Ishikawa (cell line): ENCODE measurements around the gene GADD45B.

Source experiments
- CEBPB ChIP-seq: IDR thresholded peaks from 2 replicates; pipeline ENCODE4 v1.6.1; 2012
- CREB1 ChIP-seq: IDR thresholded peaks from 2 replicates; pipeline ENCODE4 v1.6.1; 2012; ENCODE audit warnings: low read depth
- EGR1 ChIP-seq: IDR thresholded peaks from 2 replicates; pipeline ENCODE4 v1.6.1; 2012
- EP300 ChIP-seq: IDR thresholded peaks from 2 replicates; pipeline ENCODE4 v1.6.1; 2012; ENCODE audit warnings: borderline replicate concordance
- FOXM1 ChIP-seq: IDR thresholded peaks from 2 replicates; pipeline ENCODE4 v1.6.1; 2012; ENCODE audit warnings: low read depth, borderline replicate concordance
- MAX ChIP-seq: IDR thresholded peaks from 2 replicates; pipeline ENCODE4 v1.6.1; 2012
- NFIC ChIP-seq: IDR thresholded peaks from 2 replicates; pipeline ENCODE4 v1.6.1; 2012
- RAD21 ChIP-seq: IDR thresholded peaks from 2 replicates; pipeline ENCODE4 v1.6.1; 2012; ENCODE audit warnings: low read depth
- REST ChIP-seq: IDR thresholded peaks from 2 replicates; pipeline ENCODE4 v1.6.1; 2012; ENCODE audit warnings: low read depth, mild to moderate bottlenecking
- TAF1 ChIP-seq: IDR thresholded peaks from 2 replicates; pipeline ENCODE4 v1.6.1; 2012; ENCODE audit warnings: low read depth, mild to moderate bottlenecking
- TCF12 ChIP-seq: IDR thresholded peaks from 2 replicates; pipeline ENCODE4 v1.6.1; 2012; ENCODE audit warnings: low read depth
- TEAD4 ChIP-seq: IDR thresholded peaks from 2 replicates; pipeline ENCODE4 v1.6.1; 2012
- USF1 ChIP-seq: IDR thresholded peaks from 2 replicates; pipeline ENCODE4 v1.6.1; 2012
- YY1 ChIP-seq: IDR thresholded peaks from 2 replicates; pipeline ENCODE4 v1.6.1; 2012; ENCODE audit warnings: low read depth
- ZBTB7A ChIP-seq: IDR thresholded peaks from 2 replicates; pipeline ENCODE4 v1.6.1; 2012; ENCODE audit warnings: low read depth

The GADD45B gene

GRCh38 chr19:2436926-2437325 lies 39.0 kb upstream of the GADD45B start:
- no peak for TF ChIP-seq RAD21
- TF ChIP-seq CREB1 = no peak
- no peak for TF ChIP-seq YY1

GRCh38 chr19:2438178-2438577 lies 37.7 kb upstream of the GADD45B start:
- TF ChIP-seq EGR1 = no peak

GRCh38 chr19:2440515-2440914 lies 35.4 kb upstream of the GADD45B start:
- TF ChIP-seq TEAD4 = no peak
- TF ChIP-seq TCF12 = no peak
- TF ChIP-seq ZBTB7A = no peak
- TF ChIP-seq EP300 = no peak
- TF ChIP-seq REST = no peak
- no peak for TF ChIP-seq CEBPB
- TF ChIP-seq MAX = no peak
- TF ChIP-seq NFIC = no peak
- TF ChIP-seq CREB1 = no peak
- TF ChIP-seq TAF1 = no peak
- TF ChIP-seq USF1 = no peak
- no peak for TF ChIP-seq EGR1
- no peak for TF ChIP-seq FOXM1
- no peak for TF ChIP-seq RAD21
- no peak for TF ChIP-seq YY1

GRCh38 chr19:2441096-2441752 lies 34.7 kb upstream of the GADD45B start:
- TF ChIP-seq EGR1 = no peak
- TF ChIP-seq TAF1 = no peak
- no peak for TF ChIP-seq TEAD4
- TF ChIP-seq NFIC = no peak
- no peak for TF ChIP-seq CREB1
- TF ChIP-seq EP300 = no peak
- TF ChIP-seq USF1 = no peak
- no peak for TF ChIP-seq ZBTB7A
- TF ChIP-seq TCF12 = no peak
- no peak for TF ChIP-seq REST
- TF ChIP-seq YY1 = no peak
- TF ChIP-seq CEBPB = no peak
- TF ChIP-seq MAX = no peak
- TF ChIP-seq RAD21 = no peak
- no peak for TF ChIP-seq FOXM1

GRCh38 chr19:2443116-2443784 lies 32.7 kb upstream of the GADD45B start:
- TF ChIP-seq EP300 (no peak), EGR1 (no peak), USF1 (no peak), TEAD4 (no peak), NFIC (no peak), FOXM1 (no peak), ZBTB7A (no peak), YY1 (no peak), REST (no peak), TCF12 (no peak), CREB1 (no peak), CEBPB (no peak), MAX (no peak), RAD21 (no peak), TAF1 (no peak)
